ENCODE results near the gene ZNF605. TPM values are rescaled to one million over a fixed set of nuclear protein-coding genes. Genes with fewer than 3 reads are reported as not detected.

The ZNF605 gene
- total RNA-seq, 1 experiment from 2014 or later, result 8.6 TPM

- H3F3A ChIP-seq (ENCODE audit: low read length, unreplicated experiment), result no peaks in the 10 kb centered on the region
- ATAC-seq, result no peak
- no peaks in the 10 kb centered on the region for H4K20me1 ChIP-seq (ENCODE audit: low read length)
- POLR2A ChIA-PET (ENCODE audit: unreplicated experiment), result interaction anchor here (0.6 kb wide), 1 partner anchor 14 kb away, joined by 4 read pairs; no protein-coding TSS in a partner anchor
- no peak for TF ChIP-seq EZH2phosphoT487 (IDR thresholded peaks at IDR 0.05; ENCODE audit: borderline replicate concordance, low read length)
- TF ChIP-seq EZH2 (IDR thresholded peaks at IDR 0.05; ENCODE audit: low read length, unreplicated experiment), result no peak
- TF ChIP-seq CTCF (conservative IDR thresholded peaks at IDR 0.05; ENCODE audit: low read depth, low read length), result no peak
- H3K9me2 ChIP-seq (replicated peaks; ENCODE audit: low read length), result no peaks in the 10 kb centered on the region
- no peak overlapping the region for H3K9ac ChIP-seq (ENCODE audit: low read length)
- intact Hi-C loops (cut with micrococcal nuclease), result no loop called here
- no peaks in the 10 kb centered on the region for H3K4me1 ChIP-seq (ENCODE audit: insufficient read depth, low read length)
- DNase-seq, result no peak
- H2AFZ ChIP-seq (ENCODE audit: low read length), result no peak overlapping the region
- H3K27me3 ChIP-seq (ENCODE audit: low read length), result no peaks in the 10 kb centered on the region
- H3K36me3 ChIP-seq (ENCODE audit: low read depth, low read length), result peaks cover 28% of the 10 kb centered on the region
- H3K79me2 ChIP-seq (ENCODE audit: low read length), result no peaks in the 10 kb centered on the region
- no peaks in the 10 kb centered on the region for H3K9me3 ChIP-seq (ENCODE audit: low read length)
- H3K4me3 ChIP-seq (ENCODE audit: low read length), result no peak overlapping the region
- H3K27ac ChIP-seq (ENCODE audit: low read length), result no peak overlapping the region
- no TSS peak for BruUV-seq (replicated peaks)
- CTCF ChIA-PET, result no interaction called here
- no peak overlapping the region for H3K4me2 ChIP-seq (ENCODE audit: low read length)
Observed at GRCh38 chr12:132873724-132874123, 82.4 kb downstream of the ZNF605 start.

GRCh38 chr12:132872975-132873421 is 83.1 kb downstream of the ZNF605 start:
- ATAC-seq, result no peak
- Histone ChIP-seq H3K27me3 (ENCODE audit: low read length) (no peaks in the 10 kb centered on the region), H3K4me1 (ENCODE audit: insufficient read depth, low read length) (no peaks in the 10 kb centered on the region), H2AFZ (ENCODE audit: low read length) (no peak overlapping the region), H3K4me3 (ENCODE audit: low read length) (no peak overlapping the region), H3F3A (ENCODE audit: low read length, unreplicated experiment) (no peaks in the 10 kb centered on the region), H3K9ac (ENCODE audit: low read length) (no peak overlapping the region), H3K27ac (ENCODE audit: low read length) (no peak overlapping the region), H3K79me2 (ENCODE audit: low read length) (no peaks in the 10 kb centered on the region), H4K20me1 (ENCODE audit: low read length) (no peaks in the 10 kb centered on the region), H3K4me2 (ENCODE audit: low read length) (no peak overlapping the region), H3K9me3 (ENCODE audit: low read length) (no peaks in the 10 kb centered on the region), H3K9me2 (replicated peaks; ENCODE audit: low read length) (no peaks in the 10 kb centered on the region), H3K36me3 (ENCODE audit: low read depth, low read length) (peaks cover 28% of the 10 kb centered on the region)
- TF ChIP-seq EZH2phosphoT487 (IDR thresholded peaks at IDR 0.05; ENCODE audit: borderline replicate concordance, low read length) (no peak), EZH2 (IDR thresholded peaks at IDR 0.05; ENCODE audit: low read length, unreplicated experiment) (no peak), CTCF (conservative IDR thresholded peaks at IDR 0.05; ENCODE audit: low read depth, low read length) (no peak)
- no TSS peak for BruUV-seq (replicated peaks)
- ChIA-PET POLR2A (ENCODE audit: unreplicated experiment) (interaction anchor here (0.6 kb wide), 1 partner anchor 14 kb away, joined by 4 read pairs; no protein-coding TSS in a partner anchor), CTCF (no interaction called here)
- intact Hi-C loops (cut with micrococcal nuclease), result no loop called here
- no peak for DNase-seq

GRCh38 chr12:132872073-132872855 is 83.8 kb downstream of the ZNF605 start:
- no TSS peak for BruUV-seq (replicated peaks)
- peaks cover 32% of the 10 kb centered on the region for H3K36me3 ChIP-seq (ENCODE audit: low read depth, low read length)
- POLR2A ChIA-PET (ENCODE audit: unreplicated experiment), result no interaction called here

More at GRCh38 chr12:132872073-132872855, 83.8 kb downstream of the ZNF605 start:
- Histone ChIP-seq H3K9me3 (ENCODE audit: low read length) (no peaks in the 10 kb centered on the region), H3K27ac (ENCODE audit: low read length) (no peak overlapping the region), H3K4me2 (ENCODE audit: low read length) (no peak overlapping the region), H3K79me2 (ENCODE audit: low read length) (no peaks in the 10 kb centered on the region), H3F3A (ENCODE audit: low read length, unreplicated experiment) (no peaks in the 10 kb centered on the region), H3K27me3 (ENCODE audit: low read length) (no peaks in the 10 kb centered on the region), H3K9ac (ENCODE audit: low read length) (no peak overlapping the region), H3K4me3 (ENCODE audit: low read length) (no peak overlapping the region), H3K9me2 (replicated peaks; ENCODE audit: low read length) (no peaks in the 10 kb centered on the region), H2AFZ (ENCODE audit: low read length) (no peak overlapping the region), H3K4me1 (ENCODE audit: insufficient read depth, low read length) (no peaks in the 10 kb centered on the region), H4K20me1 (ENCODE audit: low read length) (no peaks in the 10 kb centered on the region)
- intact Hi-C loops (cut with micrococcal nuclease), result no loop called here
- TF ChIP-seq EZH2phosphoT487 (IDR thresholded peaks at IDR 0.05; ENCODE audit: borderline replicate concordance, low read length) (no peak), EZH2 (IDR thresholded peaks at IDR 0.05; ENCODE audit: low read length, unreplicated experiment) (no peak), CTCF (conservative IDR thresholded peaks at IDR 0.05; ENCODE audit: low read depth, low read length) (no peak)
- DNase-seq (no peak), ATAC-seq (no peak)
- CTCF ChIA-PET, result no interaction called here

Data from PC-3 (cell line).